Pancreas (tissue), 10 donors: Measurements from ENCODE around the gene ZBED3. TPM values are rescaled to one million over a fixed set of nuclear protein-coding genes. Genes with fewer than 3 reads are reported as not detected.

Experiments
- ATAC-seq, 4 donors: fragments of 200-7000 bp; cut with Tn5 transposase; one replicate each; pipeline versions ENCODE4 v1.8.0 to v1.9.1; 2020; ENCODE audit warnings: mild to moderate bottlenecking in 4 of 4, moderate library complexity in 4 of 4
- DNase-seq, 6 donors: peaks; one replicate each; pipeline ENCODE4 v3.0.0-alpha.2; 2020
- FAIRE-seq: peaks from 2 replicates; lab custom pipeline; 2012; peaks lifted over from hg19 to GRCh38; lab: Jason Lieb, UNC
- H3K27ac ChIP-seq, 4 donors: fragments of 200-600 bp; sonication (generic); 1 replicate in 3 of 4; 2 replicates in 1 of 4; pipeline versions ENCODE4 v1.5.0 to v1.8.0; 2020
- H3K27me3 ChIP-seq, 4 donors: fragments of 200-600 bp; one replicate each; pipeline ENCODE4 v1.8.0; 2021
- H3K36me3 ChIP-seq, 3 donors: fragments of 200-600 bp; sonication (generic) in 1 of 3; one replicate each; pipeline versions ENCODE4 v1.5.0 to v1.8.0; 2020 to 2021
- H3K4me1 ChIP-seq, 3 donors: fragments of 200-600 bp; one replicate each; pipeline ENCODE4 v1.8.0; 2021
- H3K4me3 ChIP-seq, 4 donors: fragments of 200-600 bp; sonication (generic) in 2 of 4; one replicate each; pipeline versions ENCODE4 v1.5.0 to v1.8.0; 2020 to 2021
- H3K9me3 ChIP-seq, 4 donors: fragments of 200-600 bp; one replicate each; pipeline ENCODE4 v1.8.0; 2021
- WGBS, 2 donors: extraction: QIAGEN DNeasy Blood & Tissue Kit; methylation state at CpG; one replicate each; pipeline ENCODE4 v1.1.7; 2013; 5-methylcytosine and 5-hydroxymethylcytosine counted together
- intact Hi-C, 3 donors: fragments of 100-400 bp; cut with DNase I; formaldehyde crosslinking; loops; one replicate each; pipeline versions ENCODE4 v1.11.1 to v1.14.2; 2022
- polyA plus RNA-seq, 2 donors: library from polyadenylated mRNA; stranded (reverse); fragments of 200-250 nt; gene quantifications; one replicate each; pipeline ENCODE4 v1.2.3, GENCODE V29; 2013
- total RNA-seq, 6 donors: library from RNA; stranded (reverse); fragmentation: NEBNext Ultra II Directional in 4 of 6; extraction: Animal tissue kit (Norgen Biotek cat#: 25700) in 4 of 6; gene quantifications; one replicate each; pipeline versions ENCODE4 v1.2.1 to v1.2.4, GENCODE V29; 2021 to 2023
- TF ChIP-seq, protein P1 (sequence below), 4 donors: fragments of 200-600 bp; sonication (generic) in 3 of 4; IDR thresholded peaks; one replicate each; pipeline versions ENCODE4 v1.5.0 to v1.8.0; 2021; ENCODE audit warnings: antibody characterized with exemption in 4 of 4
- donor health status: healthy with polysubstance abuse.
- donor health status: DM: no; HTN: no; CAD: no; lungs with moderate emphysema.
- donor health status: DM: no; HTN: no; CAD: no.
- donor health status: control.
- donor health status: control.
- donor health status: Bipolar disorder and iron deficiency.
- donor health status: DM: yes; HTN: yes; CAD: no.
- donor health status: DM: no; HTN: no; CAD: no.
- donor health status: DM: no; HTN: no; CAD: no.
- donor health status: DM: yes; HTN: yes; CAD: no.

ZBED3 gene
- total and polyA plus RNA-seq, 8 donors, result 4.2 to 20.8 (median 9.1) TPM

DNA sequence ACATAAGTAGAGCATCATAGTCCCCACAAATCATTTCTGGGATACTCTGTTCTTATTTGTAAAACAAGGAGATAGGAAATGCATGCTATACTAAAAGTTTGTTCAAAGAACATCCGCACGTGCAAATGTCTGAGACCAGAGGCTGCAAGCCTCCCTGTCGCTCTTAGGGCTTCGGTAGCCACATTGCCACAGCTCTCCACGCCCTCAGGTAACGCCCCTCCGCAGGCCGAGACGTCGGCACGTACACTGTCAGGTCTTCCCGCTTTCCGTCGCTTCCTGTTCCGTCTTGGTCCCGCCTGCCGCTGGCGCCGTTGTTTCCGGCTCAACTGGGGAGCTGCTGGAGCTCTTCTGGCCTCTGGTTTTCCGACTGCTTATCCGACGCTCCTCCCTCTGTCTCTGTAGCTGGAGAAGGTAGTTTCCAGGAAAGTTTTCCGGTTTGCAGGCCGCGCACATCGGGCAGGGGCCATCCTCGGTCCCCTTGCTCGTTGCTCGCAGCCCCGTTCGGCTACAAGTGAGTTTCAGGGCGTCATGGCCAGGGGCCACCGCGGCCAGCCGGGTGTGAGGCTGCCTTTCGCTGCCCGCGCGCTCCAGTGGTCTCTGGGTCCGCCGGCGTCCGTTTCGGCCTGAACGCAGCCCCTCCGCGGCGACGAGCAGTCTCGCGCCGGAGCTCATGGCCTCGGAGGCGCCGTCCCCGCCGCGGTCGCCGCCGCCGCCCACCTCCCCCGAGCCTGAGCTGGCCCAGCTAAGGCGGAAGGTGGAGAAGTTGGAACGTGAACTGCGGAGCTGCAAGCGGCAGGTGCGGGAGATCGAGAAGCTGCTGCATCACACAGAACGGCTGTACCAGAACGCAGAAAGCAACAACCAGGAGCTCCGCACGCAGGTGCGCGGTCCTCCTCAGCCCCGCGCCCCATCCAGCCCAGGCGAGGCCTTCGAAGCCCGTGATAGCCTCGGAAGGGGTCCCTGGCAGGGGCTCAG, 56.7 kb downstream of the ZBED3 start, which contains the start of gene AGGF1:
Gene AGGF1 (plus strand): TSS at position 308 of the 975 bp plus-strand sequence. CDS start 363 bp downstream, at position 671.
- intact Hi-C loops, result no loop called here
- Histone ChIP-seq H3K4me1 (peaks cover 7 to 21% (median 8%) of the 10 kb centered on the region in 3 donors), H3K27ac (peak within 1 kb of the TSS; percentile 82 to 91 (median 87)), H3K36me3 (no peaks in the 10 kb centered on the region), H3K9me3 (no peaks in the 10 kb centered on the region), H3K4me3 (peak within 1 kb of the TSS; percentile 75 to 96 (median 91)), H3K27me3 (no peaks in the 10 kb centered on the region)
- TF ChIP-seq, protein P1, sequence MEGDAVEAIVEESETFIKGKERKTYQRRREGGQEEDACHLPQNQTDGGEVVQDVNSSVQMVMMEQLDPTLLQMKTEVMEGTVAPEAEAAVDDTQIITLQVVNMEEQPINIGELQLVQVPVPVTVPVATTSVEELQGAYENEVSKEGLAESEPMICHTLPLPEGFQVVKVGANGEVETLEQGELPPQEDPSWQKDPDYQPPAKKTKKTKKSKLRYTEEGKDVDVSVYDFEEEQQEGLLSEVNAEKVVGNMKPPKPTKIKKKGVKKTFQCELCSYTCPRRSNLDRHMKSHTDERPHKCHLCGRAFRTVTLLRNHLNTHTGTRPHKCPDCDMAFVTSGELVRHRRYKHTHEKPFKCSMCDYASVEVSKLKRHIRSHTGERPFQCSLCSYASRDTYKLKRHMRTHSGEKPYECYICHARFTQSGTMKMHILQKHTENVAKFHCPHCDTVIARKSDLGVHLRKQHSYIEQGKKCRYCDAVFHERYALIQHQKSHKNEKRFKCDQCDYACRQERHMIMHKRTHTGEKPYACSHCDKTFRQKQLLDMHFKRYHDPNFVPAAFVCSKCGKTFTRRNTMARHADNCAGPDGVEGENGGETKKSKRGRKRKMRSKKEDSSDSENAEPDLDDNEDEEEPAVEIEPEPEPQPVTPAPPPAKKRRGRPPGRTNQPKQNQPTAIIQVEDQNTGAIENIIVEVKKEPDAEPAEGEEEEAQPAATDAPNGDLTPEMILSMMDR (IDR thresholded peaks at IDR 0.05), result no peak
- ATAC-seq, result peak; percentile 99 to 100 (median 100)
- WGBS, 2 donors, result 0% methylated on average over 78 to 82 of the region's 82 CpGs
- DNase-seq, result peak; percentile 89 to 96 (median 92)
- peak; percentile 86 for FAIRE-seq

DNA sequence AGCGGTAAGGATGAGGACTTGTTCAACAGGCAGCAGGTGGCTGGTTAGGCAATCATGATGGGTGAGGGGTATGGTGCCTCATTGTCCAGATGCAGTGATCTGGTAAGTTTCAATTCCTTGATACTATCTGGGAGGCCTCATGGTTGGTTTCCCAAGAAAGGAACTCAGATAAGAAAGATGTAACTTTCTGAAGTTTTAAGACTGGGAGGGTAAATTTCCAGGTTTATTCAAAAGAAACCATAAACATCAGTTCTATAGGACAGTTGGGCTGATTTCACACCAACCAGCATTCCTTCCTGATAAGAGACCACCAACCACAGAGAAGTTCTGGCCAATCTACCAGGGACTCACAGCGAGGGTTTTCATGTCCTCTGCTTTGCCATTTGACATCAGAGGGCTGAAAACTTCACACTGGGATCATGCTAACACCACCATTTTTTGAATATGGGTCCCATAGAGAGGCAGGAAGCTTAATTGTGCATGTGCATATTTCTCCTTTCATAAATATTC, 57.7 kb downstream of the ZBED3 start:
- Histone ChIP-seq H3K27me3 (no peaks in the 10 kb centered on the region), H3K4me3 (peak overlapping the region in 1 of 4 donors; percentile 75), H3K9me3 (no peaks in the 10 kb centered on the region), H3K4me1 (peaks cover 7 to 21% (median 8%) of the 10 kb centered on the region in 3 donors), H3K27ac (peak overlapping the region in 2 of 4 donors; percentile 89 to 91), H3K36me3 (no peaks in the 10 kb centered on the region)
- DNase-seq (no peak), ATAC-seq (no peak), FAIRE-seq (no peak)
- 96 to 100% methylated on average over 2 of the region's 2 CpGs for WGBS, 2 donors
- intact Hi-C loops, result no loop called here
- TF ChIP-seq, protein P1 (IDR thresholded peaks at IDR 0.05), result no peak

DNA sequence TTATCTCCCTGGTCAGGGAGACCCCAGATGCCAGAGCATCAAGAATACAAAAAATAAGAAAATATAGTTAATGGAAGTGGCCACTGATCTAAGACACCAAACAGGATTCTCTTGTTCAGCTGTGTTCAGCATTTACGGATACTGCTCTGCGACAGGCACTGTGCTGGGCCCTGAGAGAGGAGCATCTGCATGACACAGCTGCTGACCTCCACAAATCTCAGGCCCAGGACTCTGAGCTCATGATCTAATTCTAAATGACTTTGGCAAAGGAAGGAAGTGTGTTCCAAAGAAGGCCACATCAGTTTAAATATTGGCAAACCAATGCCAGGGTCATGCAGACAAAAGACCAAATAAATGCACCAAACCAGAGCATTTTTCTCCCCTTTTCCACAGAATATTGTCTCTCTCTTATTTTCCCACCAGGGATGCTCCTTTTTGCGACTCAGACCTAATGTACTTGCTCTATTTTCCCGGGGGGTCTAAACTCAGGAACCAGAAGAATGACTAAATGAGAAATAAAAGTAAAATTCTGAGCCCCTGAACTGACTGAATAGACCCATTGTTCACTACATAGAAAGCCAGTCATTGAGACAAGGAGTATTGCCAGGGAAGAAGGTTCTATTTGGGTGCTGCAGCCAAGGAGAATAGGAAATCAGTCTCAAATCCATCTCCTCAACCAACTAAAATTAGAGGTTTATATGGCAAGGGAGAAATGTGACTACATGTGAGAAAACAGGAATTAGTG, 58.3 kb downstream of the ZBED3 start:
- Histone ChIP-seq H3K9me3 (no peaks in the 10 kb centered on the region), H3K27me3 (no peaks in the 10 kb centered on the region), H3K4me3 (no peak overlapping the region), H3K4me1 (peaks cover 7 to 21% (median 8%) of the 10 kb centered on the region in 3 donors), H3K36me3 (no peaks in the 10 kb centered on the region), H3K27ac (no peak overlapping the region)
- WGBS, 2 donors, result 78 to 97% methylated on average over 4 of the region's 4 CpGs
- ATAC-seq, result no peak
- no peak for DNase-seq
- TF ChIP-seq, protein P1 (IDR thresholded peaks at IDR 0.05), result no peak
- intact Hi-C loops, result no loop called here
- FAIRE-seq, result no peak

DNA sequence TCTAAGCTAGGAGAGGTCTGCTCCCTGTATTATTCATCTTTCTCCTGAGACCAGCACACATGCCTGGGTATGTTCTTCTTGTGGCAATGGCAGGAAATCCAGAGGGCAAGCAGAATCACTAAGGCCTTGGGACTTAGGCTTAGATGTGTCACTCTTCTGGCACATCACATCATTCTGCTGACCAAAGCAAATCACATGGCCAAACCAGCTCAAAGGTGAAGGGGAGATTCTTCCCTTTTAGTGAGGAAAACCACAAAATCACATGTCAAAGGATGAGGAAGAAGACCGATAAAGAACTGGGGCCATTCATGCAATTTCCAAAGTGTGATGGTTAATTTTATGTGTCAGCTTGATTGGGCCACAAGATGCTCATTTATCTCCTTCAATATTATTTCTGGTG, 62.6 kb downstream of the ZBED3 start:
- ATAC-seq, result peak in 1 of 4 donors; percentile 36
- TF ChIP-seq, protein P1 (IDR thresholded peaks at IDR 0.05), result no peak
- H3K4me3 ChIP-seq, result no peak overlapping the region
- intact Hi-C loops, result no loop called here
- H3K9me3 ChIP-seq, result no peaks in the 10 kb centered on the region
- H3K27ac ChIP-seq, result no peak overlapping the region
- no peaks in the 10 kb centered on the region for H3K36me3 ChIP-seq
- FAIRE-seq, result no peak
- DNase-seq, result no peak
- WGBS, 2 donors, result 72 to 88% methylated on average over 1 of the region's 1 CpG
- no peaks in the 10 kb centered on the region for H3K4me1 ChIP-seq
- peaks cover 0 to 15% (median 0%) of the 10 kb centered on the region in 4 donors for H3K27me3 ChIP-seq
